Suprapubic skin (tissue), 4 donors: Measurements from ENCODE around the gene SLC16A3.

Experiments used
- EP300 ChIP-seq: sonication (generic); formaldehyde crosslinking; IDR thresholded peaks from one replicate; pipeline ENCODE4 v1.6.1; 2017; ENCODE audit warnings: antibody characterized with exemption
- POLR2A ChIP-seq, 2 donors: fragments of 450-650 bp; IDR thresholded peaks; one replicate each; pipeline ENCODE4 v1.6.1; 2017; ENCODE audit warnings: antibody characterized with exemption in 2 of 2, mild to moderate bottlenecking in 2 of 2, moderate library complexity in 2 of 2
- POLR2AphosphoS5 ChIP-seq, 3 donors: sonication (generic); formaldehyde crosslinking; IDR thresholded peaks; one replicate each; pipeline ENCODE4 v1.6.1; 2017; ENCODE audit warnings: antibody characterized with exemption in 3 of 3
- TF ChIP-seq, protein P1 (sequence below), 2 donors: fragments of 200-600 bp in 1 of 2; fragments of 450-650 bp in 1 of 2; sonication (generic) in 1 of 2; IDR thresholded peaks; one replicate each; pipeline ENCODE4 v1.5.1; 2016 to 2019; ENCODE audit warnings: antibody characterized with exemption in 2 of 2, mild to moderate bottlenecking in 1 of 2, moderate library complexity in 1 of 2

DNA sequence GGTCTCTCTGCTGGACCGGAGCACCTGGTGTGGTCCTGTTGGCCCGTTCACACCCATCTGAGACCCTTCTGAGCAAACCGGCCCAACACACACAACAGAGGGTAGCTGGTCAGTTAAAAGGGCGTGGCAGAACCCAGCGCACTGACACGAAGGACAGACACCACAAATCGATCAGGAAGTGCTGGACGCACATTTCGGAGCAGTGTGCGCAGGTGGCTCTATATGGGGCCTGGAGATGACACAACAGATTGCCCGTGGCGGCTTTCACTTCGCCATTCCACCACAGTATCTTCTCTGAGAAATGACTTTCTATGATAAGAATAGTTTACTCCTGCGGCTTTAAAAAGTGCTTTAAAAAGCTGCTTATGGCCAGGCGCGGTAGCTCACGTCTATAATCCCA lies 28.7 kb upstream of the SLC16A3 start:
- TF ChIP-seq POLR2A (IDR thresholded peaks at IDR 0.05) (no peak), EP300 (no peak), POLR2AphosphoS5 (IDR thresholded peaks at IDR 0.05) (no peak)
- TF ChIP-seq, protein P1, sequence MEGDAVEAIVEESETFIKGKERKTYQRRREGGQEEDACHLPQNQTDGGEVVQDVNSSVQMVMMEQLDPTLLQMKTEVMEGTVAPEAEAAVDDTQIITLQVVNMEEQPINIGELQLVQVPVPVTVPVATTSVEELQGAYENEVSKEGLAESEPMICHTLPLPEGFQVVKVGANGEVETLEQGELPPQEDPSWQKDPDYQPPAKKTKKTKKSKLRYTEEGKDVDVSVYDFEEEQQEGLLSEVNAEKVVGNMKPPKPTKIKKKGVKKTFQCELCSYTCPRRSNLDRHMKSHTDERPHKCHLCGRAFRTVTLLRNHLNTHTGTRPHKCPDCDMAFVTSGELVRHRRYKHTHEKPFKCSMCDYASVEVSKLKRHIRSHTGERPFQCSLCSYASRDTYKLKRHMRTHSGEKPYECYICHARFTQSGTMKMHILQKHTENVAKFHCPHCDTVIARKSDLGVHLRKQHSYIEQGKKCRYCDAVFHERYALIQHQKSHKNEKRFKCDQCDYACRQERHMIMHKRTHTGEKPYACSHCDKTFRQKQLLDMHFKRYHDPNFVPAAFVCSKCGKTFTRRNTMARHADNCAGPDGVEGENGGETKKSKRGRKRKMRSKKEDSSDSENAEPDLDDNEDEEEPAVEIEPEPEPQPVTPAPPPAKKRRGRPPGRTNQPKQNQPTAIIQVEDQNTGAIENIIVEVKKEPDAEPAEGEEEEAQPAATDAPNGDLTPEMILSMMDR (IDR thresholded peaks at IDR 0.05), result no peak
